HG03039 (cell line): ENCODE measurements around the gene NAA38.

Experiments
- ATAC-seq: cut with Tn5 transposase; IDR thresholded peaks from one replicate; pipeline ENCODE4 v1.9.1; 2021; ENCODE audit warnings: mild to moderate bottlenecking, moderate library complexity; ENCODE audit not compliant: unreplicated experiment

Gene NAA38

DNA sequence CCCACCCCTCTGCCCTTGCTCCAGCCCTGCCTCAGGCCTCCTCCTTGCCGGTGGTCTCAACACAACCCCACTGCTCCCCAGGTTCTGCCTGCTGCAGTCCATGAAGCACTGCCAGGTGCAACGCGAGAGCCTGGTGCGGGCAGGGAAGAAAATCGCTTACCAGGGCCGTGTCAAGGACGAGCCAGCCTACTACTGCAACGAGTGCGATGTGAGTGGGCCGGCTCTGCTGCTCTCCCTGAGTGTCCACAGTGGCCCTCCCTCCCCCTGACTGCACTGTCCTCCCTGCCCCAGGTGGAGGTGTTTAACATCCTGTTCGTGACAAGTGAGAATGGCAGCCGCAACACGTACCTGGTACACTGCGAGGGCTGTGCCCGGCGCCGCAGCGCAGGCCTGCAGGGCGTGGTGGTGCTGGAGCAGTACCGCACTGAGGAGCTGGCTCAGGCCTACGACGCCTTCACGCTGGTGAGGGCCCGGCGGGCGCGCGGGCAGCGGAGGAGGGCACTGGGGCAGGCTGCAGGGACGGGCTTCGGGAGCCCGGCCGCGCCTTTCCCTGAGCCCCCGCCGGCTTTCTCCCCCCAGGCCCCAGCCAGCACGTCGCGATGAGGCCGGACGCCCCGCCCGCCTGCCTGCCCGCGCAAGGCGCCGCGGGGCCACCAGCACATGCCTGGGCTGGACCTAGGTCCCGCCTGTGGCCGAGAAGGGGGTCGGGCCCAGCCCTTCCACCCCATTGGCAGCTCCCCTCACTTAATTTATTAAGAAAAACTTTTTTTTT, 4.3 kb downstream of the NAA38 start:
- ATAC-seq, result no peak

DNA sequence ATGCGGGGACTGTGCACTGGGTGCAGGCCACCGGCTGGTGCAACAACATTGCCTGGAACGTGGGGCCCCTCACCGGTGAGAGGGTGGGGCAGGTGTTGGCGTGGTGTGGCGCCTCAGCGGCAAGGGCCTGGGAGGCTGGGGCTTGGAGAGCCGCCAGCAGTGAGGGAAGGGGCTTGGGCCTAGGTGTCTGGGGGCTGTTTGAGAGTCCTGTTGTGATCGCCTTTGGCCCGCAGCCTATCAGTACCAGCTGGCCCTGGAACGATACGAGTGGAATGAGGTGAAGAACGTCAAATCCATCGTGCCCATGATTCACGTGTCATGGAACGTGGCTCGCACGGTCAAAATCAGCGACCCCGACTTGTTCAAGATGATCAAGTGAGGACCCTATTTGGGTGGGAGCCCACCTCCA, 5.1 kb downstream of the NAA38 start:
- no peak for ATAC-seq

DNA sequence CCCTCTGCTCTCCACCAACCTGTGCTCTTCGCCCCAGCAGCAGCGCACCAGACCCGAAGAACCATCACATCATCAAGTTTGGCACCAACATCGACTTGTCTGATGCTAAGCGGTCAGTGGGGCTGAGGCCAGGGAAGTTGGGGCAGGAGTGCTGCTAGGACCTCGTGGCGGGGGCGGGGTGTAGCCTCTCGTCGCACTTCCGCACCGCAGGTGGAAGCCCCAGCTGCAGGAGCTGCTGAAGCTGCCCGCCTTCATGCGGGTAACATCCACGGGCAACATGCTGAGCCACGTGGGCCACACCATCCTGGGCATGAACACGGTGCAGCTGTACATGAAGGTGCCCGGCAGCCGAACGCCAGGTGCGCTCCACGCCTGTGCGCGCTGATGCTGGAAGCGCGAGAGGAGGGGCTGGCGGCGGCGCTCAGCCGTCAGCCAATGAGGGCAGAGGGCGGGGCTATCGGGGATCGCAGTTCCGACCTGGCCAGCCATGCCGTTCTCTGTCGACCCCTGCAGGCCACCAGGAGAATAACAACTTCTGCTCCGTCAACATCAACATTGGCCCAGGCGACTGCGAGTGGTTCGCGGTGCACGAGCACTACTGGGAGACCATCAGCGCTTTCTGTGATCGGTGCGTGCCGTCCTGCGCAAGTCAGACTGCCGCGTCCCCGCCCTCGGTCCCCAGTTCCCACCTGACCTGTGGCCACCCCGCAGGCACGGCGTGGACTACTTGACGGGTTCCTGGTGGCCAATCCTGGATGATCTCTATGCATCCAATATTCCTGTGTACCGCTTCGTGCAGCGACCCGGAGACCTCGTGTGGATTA, 5.7 kb downstream of the NAA38 start:
- peak; percentile 63 for ATAC-seq

DNA sequence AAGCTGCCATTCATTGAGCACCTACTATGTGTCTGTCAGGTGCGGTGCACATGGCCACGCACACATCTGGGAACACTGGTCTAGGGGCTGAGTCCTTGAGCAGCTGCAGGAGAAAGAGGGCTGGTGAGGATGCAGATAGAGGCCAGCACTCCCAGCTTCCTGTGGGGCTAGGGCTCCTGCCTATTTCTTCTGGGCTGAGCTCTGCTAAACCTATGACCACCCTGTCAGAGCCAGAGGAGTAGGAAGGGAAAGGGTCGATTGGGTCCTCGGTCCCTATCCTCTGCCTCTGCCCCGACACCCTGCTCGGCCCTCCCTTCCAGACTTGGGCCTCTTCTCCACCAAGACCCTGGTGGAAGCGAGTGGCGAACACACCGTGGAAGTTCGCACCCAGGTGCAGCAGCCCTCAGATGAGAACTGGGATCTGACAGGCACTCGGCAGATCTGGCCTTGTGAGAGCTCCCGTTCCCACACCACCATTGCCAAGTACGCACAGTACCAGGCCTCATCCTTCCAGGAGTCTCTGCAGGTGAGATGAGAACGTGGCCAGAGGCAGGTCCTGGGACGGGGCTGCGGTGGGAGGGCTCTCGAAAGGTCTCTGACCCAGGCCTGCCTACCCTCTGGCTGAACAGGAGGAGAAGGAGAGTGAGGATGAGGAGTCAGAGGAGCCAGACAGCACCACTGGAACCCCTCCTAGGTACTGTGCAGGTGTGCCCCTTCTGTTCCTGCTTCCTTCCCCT, 6.5 kb downstream of the NAA38 start:
- ATAC-seq, result no peak

DNA sequence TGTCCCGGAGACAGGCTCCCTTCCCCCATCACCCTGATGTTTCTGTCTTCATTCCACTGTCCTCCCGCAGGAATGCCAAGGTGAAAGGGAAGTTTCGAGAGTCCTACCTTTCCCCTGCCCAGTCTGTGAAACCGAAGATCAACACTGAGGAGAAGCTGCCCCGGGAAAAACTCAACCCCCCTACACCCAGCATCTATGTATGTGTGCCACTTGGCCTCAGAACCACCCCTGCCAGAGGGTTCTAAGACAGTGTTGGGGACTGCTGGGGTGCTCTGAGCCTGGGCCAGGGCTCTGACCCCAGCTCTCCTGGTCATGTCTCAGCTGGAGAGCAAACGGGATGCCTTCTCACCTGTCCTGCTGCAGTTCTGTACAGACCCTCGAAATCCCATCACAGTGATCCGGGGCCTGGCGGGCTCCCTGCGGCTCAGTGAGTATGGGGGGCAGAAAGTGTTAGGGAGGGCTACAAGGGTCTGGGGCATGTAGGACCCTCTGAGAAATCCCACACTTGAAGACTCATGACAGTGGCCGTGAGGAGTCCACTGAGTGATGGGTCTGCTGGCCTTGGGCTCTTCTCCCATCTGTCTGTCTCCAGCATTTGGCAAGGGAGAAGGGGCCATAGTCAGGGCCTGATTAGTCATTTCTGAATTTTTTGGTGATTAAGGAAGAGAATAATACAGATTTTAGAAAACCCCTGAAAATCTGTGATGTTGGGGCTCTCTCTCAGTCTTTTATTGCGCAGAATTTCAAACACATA, 7.4 kb downstream of the NAA38 start:
- ATAC-seq, result no peak

DNA sequence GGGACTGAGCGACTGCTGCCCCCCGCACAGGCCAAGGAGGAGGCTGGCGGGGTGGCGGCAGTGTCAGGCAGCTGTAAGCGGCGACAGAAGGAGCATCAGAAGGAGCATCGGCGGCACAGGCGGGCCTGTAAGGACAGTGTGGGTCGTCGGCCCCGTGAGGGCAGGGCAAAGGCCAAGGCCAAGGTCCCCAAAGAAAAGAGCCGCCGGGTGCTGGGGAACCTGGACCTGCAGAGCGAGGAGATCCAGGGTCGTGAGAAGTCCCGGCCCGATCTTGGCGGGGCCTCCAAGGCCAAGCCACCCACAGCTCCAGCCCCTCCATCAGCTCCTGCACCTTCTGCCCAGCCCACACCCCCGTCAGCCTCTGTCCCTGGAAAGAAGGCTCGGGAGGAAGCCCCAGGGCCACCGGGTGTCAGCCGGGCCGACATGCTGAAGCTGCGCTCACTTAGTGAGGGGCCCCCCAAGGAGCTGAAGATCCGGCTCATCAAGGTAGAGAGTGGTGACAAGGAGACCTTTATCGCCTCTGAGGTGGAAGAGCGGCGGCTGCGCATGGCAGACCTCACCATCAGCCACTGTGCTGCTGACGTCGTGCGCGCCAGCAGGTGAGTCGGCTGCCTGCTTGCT, 8.1 kb downstream of the NAA38 start:
- no peak for ATAC-seq

DNA sequence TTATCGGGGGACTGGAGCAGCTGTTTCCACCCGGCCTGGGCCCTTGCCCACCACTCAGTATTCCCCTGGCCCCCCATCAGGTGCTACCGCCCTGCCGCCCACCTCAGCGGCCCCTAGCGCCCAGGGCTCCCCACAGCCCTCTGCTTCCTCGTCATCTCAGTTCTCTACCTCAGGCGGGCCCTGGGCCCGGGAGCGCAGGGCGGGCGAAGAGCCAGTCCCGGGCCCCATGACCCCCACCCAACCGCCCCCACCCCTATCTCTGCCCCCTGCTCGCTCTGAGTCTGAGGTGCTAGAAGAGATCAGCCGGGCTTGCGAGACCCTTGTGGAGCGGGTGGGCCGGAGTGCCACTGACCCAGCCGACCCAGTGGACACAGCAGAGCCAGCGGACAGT, 8.6 kb downstream of the NAA38 start:
- no peak for ATAC-seq

DNA sequence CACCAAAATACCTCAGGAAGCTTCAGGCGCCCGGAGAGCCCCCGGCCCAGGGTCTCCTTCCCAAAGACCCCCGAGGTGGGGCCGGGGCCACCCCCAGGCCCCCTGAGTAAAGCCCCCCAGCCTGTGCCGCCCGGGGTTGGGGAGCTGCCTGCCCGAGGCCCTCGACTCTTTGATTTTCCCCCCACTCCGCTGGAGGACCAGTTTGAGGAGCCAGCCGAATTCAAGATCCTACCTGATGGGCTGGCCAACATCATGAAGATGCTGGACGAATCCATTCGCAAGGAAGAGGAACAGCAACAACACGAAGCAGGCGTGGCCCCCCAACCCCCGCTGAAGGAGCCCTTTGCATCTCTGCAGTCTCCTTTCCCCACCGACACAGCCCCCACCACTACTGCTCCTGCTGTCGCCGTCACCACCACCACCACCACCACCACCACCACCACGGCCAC, 9.2 kb downstream of the NAA38 start:
- ATAC-seq, result no peak

DNA sequence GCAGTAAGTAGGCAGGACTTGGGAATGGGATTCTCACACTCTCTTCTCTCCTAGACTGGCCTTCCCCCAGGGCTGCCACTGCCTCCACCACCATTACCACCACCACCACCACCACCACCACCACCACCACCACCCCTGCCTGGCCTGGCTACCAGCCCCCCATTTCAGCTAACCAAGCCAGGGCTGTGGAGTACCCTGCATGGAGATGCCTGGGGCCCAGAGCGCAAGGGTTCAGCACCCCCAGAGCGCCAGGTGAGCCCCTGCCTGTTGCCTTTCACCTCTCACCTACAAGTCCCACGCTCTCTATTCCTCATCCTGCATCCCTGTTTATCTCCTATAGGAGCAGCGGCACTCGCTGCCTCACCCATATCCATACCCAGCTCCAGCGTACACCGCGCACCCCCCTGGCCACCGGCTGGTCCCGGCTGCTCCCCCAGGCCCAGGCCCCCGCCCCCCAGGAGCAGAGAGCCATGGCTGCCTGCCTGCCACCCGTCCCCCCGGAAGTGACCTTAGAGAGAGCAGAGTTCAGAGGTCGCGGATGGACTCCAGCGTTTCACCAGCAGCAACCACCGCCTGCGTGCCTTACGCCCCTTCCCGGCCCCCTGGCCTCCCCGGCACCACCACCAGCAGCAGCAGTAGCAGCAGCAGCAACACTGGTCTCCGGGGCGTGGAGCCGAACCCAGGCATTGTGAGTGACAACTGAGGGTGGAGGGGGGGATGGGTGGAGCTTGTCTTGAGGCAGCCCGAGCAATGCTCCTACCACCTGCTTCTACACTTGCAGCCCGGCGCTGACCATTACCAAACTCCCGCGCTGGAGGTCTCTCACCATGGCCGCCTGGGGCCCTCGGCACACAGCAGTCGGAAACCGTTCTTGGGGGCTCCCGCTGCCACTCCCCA, 10.3 kb downstream of the NAA38 start:
- no peak for ATAC-seq

DNA sequence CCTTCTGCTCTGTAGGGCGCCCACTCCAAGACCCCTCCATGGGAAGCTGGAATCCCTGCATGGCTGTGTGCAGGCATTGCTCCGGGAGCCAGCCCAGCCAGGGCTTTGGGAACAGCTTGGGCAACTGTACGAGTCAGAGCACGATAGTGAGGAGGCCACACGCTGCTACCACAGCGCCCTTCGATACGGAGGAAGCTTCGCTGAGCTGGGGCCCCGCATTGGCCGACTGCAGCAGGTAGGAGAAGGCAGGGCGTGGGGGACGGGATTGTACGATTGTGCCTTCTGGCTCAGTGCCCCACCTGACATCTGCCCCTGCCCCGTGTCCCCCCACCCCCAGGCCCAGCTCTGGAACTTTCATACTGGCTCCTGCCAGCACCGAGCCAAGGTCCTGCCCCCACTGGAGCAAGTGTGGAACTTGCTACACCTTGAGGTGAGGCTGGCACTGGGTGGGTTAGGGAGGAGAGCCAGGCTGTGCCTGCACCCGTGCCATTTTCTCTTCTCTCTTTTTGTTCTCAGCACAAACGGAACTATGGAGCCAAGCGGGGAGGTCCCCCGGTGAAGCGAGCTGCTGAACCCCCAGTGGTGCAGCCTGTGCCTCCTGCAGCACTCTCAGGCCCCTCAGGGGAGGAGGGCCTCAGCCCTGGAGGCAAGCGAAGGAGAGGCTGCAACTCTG, 11.2 kb downstream of the NAA38 start:
- ATAC-seq, result no peak

DNA sequence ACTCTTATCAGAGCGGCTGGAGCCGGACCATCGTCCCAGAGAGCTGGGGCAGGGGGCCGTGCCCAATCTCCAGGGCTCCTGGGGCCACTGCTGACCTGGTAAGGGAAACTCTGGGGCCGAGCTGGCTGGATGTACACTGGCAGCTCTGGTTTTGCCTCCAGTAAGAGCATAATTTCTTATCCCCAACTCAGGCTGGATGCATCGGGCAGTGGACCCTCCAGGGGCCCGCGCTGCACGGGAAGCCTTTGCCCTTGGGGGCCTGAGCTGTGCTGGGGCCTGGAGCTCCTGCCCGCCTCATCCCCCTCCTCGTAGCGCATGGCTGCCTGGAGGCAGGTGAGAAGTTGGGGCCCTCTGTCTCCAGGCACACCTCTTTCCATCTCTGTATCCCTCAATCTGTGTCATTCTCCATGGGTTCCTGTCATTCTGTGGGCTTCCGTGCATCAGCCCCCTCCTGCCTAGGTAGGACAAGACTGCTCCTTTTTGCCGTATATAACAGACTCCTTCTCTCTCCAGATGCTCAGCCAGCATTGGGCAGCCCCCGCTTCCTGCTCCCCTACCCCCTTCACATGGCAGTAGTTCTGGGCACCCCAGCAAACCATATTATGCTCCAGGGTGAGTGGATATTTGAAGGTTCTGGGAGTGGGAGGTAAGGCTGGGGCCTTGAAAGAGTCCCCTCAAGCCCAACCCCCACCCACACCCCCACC, 11.8 kb downstream of the NAA38 start:
- ATAC-seq, result no peak

DNA sequence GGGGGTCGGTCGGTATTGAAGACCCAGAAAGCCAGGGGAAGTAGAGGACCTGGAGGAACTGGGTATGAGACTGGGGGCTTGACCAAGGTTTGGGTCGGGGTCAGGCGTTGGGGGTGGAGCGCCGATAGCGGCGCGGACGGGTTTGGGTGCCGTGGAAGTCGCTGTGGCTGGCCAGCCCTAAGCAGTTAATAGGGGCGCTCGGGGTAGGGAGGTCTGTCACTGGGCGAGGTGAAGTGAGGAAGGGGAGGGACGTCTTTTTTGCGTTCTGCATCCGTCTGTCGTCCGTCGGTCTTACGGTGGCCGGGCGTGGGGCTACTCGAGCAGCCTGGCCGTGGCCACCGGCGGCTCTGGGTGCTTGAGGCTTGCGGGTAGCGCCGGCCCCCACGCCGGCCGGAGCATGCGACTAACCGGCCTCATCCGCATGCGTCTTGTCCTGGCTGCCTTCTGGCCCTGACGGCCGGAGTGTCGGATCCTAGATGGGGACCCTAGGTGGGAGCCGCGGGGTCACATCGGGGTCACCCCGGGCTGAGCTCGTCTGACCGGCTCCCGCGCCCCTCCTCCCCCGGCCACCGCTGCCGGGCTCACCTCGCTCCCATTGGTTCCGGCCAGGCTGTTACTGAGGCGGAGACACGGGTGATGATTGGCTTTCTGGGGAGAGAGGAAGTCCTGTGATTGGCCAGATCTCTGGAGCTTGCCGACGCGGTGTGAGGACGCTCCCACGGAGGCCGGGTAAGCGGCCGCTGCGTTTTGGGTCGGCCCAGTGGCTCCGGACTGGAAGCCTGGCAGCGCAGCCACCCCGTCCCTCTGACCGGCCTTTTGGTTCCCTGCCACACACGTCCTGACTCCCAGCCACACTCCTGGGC, 12.8 kb downstream of the NAA38 start:
- ATAC-seq, result peak; percentile 28

DNA sequence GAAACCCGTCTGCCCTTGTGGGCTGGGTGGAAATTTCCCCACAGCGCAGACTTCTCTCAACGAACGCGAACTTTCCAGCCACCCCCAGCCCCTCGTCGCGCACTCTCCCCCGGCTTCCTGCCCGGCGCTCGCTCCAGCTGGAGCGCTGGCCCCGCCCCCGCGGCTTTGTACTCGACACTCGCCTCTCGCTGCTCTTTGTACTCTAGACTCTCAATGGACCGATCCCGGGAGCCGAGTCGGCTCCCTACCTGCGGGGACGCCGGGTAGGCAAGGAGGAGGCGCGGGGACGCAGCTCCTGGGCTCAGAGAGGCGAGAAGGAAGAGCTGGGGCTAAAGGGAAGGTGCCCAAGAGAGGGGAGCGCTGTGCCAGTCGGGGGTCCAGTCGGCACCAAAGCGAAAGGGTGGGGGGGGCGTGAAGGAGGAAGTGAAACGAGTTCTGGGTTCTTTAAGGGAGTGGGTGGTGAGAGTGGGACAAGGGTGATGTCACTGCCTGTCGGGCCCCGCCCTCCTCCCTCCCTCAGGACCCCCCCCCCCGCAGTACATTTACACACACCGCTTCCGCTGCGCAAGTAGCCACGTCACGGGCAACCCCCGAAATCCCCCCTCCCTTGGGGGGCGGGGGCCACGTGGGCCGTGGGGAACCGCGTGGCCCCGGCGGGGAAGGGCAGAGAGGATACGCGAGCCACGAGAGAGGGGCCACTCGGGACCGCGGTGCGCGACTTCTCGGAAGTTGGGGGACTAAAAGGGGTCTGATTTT, 13.6 kb downstream of the NAA38 start:
- no peak for ATAC-seq

DNA sequence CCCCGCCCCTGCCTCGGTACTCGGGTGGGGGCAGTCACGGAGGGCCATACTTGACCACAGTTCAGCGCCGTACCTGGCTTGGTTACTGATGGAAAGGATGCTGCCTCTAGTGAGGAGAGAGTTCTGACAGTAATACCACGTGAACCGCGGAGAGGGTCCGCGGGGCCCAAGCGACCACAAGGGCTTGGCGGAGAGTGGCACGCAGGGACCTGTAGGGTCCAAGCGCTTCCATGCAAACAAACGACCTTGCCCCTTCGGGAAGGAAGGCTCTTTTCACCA, 14.2 kb downstream of the NAA38 start:
- no peak for ATAC-seq

DNA sequence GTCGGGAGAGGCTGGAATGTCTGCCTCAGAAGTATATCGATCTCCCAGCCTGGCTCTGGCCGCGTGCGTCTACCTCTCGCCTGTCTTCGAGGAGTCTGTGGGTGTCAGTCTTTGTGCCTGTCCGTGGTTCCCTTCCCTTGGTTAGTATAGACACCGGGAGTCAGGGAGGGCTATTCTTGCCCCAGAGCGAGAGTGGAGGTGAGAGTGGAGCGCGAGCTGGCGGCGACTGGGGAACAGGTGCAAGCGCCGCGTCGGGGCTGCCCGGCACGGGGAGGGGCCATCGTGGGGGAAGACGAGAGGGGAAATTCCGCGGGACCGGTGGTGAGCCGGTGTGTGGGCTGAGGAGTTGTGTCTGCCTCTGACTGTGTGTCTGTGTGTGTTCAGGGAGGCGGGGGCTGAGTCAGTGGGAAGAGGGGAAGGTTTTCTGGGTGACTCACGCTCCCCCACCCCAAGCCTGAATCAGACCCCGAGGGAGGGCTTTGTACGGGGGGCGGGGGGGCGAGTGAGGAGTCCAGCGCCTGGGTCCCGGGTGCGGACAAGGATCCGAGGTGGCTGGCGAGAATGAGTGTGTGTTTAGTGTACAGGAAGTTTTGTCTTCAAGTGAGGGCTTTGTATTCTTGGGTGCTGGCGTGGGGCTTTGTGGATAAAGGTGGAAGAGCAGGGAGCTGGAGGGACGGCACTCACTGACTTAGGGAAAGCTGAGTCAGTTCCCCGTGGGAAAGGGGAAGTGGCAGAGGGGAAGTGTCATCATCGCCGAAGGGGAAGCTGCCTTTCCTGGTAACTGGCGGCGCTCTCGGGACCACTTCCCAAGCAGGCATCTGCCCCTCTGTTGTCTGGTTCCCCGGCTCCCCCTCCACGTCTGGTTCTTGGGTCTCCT, 14.7 kb downstream of the NAA38 start:
- peak; percentile 25 for ATAC-seq

DNA sequence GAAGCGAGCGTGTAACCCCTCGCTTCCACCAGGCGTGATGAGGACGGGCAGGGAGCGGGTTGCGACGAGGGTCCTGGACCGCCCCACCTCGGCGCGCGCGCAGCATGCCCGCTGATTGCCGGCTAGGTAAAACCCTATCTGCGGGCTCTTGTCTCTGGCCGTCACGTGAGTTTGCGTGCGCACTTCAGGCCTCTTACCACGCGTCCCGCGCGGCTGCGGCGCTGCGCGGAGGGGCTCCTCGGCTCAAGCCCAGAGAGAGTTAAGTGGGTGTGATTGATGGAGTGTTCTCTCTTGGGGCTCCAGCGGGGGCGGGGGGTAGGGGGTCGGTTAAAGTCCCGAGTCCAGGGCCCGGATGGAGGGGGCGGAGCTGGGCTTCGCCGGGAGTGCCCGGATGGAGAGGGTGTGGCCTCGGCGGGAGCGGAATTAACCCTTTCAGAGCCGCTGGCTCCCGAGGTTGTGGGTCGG, 15.4 kb downstream of the NAA38 start:
- peak; percentile 24 for ATAC-seq
